NCI-H774 (cell line): ENCODE data around the gene PIGA.
A peak's percentile ranks its signal among the peaks of the same experiment; 100 is the strongest.

Experiments used
- DNase-seq: peaks from one replicate; lab custom pipeline; 2025; lab: John Stamatoyannopoulos, UW

The PIGA gene, protein sequence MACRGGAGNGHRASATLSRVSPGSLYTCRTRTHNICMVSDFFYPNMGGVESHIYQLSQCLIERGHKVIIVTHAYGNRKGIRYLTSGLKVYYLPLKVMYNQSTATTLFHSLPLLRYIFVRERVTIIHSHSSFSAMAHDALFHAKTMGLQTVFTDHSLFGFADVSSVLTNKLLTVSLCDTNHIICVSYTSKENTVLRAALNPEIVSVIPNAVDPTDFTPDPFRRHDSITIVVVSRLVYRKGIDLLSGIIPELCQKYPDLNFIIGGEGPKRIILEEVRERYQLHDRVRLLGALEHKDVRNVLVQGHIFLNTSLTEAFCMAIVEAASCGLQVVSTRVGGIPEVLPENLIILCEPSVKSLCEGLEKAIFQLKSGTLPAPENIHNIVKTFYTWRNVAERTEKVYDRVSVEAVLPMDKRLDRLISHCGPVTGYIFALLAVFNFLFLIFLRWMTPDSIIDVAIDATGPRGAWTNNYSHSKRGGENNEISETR

DNA sequence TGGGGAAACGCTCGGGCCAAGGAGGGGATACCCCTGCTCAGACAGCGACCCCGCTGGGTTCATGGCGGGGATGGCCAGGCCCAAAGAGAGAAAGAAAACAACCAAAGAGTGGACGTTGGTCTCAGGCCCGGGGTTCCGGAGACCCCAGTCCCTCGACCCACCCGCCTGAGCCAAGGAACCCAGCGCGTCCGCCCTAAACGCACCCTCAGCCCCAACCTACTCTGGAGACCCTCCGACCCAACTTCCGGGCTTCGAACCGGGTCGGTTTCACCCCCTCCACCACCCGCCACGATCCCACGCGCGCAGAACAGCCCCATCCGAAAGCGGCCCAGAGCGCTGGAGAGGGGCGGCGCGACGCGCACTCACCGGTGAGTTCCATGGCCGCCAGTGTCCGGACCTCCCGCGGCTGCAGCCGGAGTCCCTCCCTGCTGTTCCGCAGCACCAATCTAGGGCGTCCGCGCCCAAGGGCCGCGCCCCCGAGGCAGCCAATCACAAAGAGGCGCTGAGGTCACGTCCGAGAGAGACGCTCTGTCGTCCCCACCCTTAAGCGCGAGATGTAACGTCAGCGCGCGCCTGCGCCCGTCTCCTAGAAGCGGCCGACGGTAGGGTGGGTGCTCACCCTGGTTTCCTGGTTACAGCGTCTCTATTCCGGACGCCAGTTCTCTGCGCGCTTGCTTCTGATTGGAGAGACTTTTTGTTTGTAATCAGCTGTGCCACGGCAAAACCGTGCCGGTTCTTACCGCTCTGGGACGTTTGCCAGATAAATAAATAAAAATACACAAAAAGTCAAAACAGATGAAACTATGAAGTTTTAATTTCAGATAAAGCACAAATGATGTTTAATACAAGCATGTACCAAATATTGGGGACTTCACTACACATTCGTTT lies at the start of gene PIGA:
TSS of gene PIGA (minus strand) at position 389 of the 888 bp plus-strand sequence. CDS start 3,593 bp downstream, outside the sequence.
- peak; percentile 92 for DNase-seq

DNA sequence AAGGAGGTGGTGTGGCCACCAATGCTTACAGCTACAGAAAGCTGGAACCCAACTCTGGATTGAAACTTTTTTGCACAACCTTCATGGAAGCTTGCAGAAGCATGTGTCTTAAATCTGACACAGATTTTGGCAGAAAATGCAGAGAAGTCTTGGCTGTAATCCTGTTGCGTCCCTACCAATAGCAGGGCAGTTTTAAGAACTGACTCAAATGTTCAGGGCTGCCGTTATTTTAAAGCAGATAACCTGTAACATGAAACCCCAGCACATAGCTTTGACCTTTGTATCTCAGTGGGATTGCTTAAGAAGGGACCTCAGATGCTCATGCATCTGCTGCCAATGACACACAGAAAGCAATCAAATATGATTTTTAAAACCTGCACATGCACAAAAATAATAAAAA lies 49.0 kb upstream of the PIGA start, which contains the start of gene VEGFD:
TSS of gene VEGFD (minus strand) at position 110 of the 400 bp plus-strand sequence. CDS start 467 bp downstream, outside the sequence.
- no peak for DNase-seq

DNA sequence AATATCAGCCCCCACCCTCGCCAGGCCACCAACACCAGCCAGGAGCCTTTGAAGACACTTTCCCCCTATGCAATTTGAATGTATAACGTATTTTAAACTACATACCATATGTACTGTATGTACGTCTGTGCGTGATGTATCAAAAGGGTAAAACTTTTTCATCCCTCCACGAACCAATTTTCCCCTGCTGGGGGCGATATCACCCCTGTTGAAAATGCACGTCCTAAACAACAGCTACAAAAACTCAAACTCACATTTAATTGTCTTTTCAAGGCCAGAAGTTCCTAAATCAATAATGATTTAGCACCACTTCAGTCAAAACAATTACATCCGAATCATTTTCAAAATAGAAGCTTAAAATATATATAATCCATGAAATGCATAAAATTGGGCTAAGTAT lies 47.5 kb upstream of the PIGA start:
- no peak for DNase-seq

DNA sequence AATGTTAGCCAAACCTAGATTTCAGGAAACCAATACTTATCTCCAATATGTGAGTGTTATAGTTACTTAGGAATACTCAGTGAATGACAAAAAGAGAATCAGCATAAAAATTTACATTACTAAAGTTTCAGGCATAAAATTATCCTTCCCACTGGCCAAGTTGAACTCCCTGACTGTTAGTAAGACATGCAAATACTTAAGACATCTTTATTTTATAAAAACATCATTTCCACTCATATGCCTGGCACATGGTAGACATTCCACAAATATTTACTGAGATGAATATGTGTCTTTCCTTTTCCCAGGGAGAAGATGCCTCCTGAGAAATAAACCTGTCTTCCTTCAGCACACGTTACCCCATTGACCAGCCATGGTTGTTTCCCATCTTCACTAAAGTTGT lies 41.6 kb upstream of the PIGA start:
- no peak for DNase-seq

DNA sequence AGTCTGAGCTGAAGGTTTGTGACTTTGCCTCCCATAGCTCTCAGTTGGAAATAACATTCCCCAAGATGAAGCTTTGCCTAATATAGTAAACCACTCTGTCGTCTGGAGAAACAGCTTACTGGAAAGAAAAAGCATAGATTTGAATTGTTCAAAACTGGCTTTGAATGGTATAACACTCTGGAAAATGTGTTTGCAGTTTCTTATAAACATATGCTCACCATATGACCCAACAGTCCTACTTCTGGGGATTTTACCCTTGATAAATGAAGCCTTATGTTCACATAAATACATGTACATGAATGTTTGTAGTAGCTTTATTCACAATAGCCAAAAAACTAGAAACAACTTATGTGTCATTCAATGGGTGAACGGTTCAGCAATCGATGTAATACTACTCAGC lies 38.7 kb upstream of the PIGA start:
- DNase-seq, result no peak

DNA sequence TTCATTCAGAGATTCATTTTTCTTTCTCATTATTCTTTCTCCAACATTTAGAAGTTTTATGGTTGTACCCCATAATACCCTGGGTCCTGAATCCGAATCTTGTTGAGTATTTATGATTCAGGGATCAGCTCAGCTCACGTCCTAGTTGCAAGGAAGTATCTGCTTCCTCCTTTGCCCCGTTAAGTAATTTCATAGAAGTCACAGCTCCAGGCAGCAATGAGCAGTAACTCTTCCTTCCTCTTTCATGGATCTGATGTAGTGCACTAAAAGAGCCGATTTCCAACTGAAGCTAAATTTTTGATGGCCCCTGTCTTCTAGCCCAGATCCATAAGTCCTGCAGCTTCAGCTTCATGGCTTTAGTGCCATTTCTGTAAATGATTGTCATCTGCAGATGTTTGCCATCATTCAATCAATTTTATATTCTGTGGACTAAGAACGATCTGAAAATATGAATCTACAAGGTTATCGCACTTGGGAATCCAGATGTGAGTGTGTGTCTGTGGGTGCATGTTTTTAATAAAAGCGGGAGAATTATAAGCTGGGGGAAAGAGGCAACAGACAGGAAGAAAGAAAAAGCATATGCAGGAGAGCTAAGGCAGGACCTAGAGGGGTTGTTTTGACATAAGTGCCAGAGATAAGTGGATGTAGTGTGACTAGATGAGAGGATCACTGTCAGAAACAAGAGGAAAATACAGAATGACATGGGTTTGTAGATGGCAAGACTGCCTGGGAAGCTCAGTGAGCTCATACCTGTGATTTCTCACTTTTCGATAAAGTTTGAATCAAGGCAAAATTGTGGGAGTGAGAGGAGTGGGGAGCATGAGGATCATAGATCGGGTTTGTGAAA lies 31.4 kb upstream of the PIGA start:
- DNase-seq, result no peak

DNA sequence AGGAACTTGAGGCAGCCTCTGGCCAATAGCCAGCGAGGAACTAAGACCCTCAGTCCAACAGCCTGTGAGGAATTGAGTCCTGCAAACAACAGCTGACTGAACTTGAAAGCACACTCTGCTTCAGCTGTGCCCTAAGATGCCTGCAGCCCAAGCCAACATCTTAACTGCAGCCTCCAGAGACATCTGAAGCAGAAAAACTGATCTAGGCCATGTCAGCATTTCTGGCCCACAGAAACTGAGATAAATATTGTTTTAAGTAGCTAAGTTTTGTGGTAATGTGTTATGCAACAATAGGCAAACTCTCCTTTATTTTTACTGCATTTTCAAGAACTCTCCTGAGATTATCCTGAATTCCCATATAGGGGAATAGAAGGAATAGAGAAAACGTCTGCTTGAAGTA lies 24.4 kb upstream of the PIGA start:
- DNase-seq, result no peak

DNA sequence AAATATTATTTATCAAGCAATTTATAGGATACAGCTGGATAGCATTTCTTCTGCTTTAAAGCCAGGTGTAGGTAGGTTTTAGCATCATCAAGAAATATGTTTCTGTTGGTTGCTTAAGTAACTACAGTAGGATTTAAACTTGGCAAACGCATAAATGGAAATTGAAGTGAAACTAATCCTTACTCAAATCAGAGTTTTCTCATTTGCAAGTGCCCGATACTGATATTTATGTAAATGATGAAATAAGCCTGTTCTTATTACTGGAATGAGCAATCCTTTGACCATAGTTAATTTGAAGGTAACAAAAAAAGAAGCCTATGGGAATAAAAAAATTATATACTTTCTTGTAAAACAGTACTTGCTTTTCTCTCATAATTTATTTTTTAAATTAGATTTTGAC lies 23.2 kb upstream of the PIGA start:
- no peak for DNase-seq

DNA sequence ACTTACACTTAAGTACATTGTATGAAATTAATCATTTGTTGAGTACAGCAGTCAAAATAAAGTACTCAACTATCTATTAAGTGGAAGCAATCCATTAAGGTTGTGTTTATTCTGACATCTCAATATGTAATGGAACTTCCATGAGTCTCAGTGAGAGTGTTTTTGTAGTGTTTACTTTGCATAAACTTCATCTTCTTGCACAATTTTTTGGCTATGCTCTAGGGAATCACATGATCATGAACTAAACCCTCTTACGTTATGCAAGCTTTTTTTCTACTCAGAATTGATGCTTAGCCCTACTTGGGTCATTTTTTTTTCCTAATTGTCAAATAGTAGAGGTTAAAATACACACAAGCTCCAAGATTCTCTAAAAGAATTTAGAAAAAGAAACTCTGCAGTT lies 21.1 kb upstream of the PIGA start:
- DNase-seq, result no peak

DNA sequence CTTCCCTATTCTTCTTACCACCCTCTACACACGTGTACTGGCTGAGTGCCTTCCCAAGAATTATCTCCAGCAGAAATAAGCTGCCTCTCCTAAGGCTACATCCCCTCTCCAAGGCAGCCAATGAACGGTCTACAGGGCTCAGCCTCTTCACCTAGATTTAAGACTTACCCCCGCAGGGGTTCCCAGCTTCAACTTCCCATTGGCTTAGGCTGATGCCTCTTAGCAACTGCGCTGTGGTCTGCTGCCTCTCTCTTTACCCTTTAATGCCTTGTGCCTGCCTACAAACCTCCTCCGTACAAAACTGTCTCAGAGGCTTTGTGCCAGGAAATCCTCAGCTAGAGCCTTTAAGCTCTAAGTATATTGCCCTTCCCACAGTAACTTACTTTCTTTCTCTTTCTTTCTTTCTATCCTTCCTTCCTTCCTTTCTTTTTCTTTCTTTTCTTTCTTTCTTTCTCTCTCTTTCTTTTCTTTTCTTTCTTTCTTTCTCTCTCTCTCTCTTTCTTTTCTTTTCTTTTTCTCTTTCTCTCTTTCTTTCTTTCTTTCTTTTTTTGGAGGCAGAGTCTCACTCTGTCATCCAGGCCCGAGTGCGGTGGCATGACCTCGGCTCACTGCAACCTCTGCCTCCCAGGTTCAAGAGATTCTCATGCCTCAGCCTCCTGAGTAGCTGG lies 15.1 kb upstream of the PIGA start:
- DNase-seq, result no peak

DNA sequence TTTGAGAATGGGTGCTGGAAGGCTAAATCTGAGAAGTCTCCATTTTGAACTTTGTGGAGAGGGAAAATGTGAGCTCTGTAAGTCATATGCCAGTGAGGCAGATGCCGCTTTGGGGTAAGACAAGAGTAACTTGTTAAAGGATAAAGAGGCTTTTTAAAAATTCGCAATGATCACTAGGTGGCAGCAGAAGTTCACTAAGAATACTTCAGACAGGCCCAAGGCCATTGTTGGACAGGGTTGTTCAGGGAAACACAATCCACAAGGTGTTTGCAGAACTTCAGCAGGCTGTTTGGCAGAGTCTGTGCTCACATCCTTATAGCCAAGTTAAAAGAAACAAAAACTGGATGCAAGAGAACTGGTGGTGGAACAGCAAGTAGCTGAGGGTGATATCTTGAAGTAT lies 13.7 kb upstream of the PIGA start:
- peak; percentile 55 for DNase-seq

DNA sequence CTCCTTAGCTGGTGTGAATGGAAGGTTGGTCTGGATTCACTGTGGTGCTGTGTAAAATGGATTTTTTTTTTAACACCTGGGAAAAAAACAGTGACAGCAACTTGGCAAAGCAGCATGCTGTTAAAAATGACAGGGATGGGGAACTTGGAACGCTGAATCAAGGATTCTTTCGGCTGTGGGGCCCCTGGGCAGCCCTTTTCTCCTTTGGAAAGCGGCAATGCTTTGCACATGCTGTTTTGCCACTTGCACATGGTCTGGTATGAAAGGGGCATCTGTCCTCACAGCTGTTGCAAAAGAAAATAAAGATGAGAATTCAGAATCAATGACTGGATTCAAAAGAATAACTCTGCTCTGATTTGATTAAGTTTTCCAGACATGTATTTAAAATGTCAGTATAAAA lies 10.7 kb upstream of the PIGA start:
- DNase-seq, result no peak

DNA sequence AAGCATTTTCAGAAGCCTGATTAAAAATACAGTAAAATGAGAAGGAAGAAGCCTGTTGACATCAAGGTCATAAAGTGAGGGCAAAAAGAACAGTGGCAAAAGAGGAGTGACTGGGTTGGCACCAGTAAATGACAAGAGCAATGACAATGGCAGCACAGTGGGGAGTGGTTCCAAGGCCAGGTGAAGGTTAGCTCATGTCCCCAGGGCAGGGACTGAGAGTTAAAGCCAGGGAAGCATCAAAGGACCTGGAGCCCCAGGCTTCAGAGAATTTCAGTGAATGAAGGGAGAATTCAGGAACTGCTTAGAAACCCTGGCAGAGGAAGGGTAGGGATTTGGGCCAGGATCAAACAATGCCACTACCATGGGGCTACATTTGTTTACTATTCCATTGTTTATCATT lies 8.8 kb upstream of the PIGA start:
- DNase-seq, result no peak

DNA sequence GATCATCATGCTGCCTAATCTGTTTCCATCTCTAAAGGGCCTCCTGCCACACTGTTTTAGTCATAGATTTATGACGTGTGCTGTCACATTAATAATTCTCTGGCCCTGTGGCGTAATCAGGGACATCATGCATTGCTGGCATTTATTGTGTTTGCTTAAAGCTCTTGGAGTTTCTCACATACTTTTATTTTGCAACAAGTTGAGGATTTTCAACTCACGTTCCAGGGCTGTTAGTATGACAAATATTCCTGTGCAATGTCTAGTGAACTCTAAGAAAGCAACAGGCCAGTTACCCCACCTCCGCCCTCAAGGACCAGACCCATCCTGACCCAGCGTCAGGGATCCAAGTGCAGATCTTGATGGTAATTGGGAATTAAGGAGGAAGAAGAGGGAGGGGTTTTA lies 7.8 kb upstream of the PIGA start:
- no peak for DNase-seq

DNA sequence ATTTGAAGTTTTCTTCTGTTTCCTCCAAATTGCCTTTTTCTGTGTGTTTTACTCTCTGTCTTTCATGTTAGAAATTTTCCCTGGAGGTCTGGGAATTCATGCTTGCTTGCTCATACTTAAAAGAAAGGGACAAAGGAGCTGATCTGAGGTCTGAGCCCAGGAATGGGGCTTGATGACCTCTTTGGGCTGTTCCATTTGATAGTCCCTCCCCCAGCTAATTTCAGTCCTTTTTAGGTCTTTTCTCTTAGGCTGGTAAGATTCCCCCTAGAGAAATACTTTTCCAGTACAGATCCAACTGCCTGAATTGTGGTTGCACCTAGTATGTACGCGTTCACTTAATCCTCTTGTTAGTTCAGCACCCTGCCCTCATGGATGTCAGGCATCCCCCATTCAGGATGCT lies 5.5 kb upstream of the PIGA start:
- no peak for DNase-seq

DNA sequence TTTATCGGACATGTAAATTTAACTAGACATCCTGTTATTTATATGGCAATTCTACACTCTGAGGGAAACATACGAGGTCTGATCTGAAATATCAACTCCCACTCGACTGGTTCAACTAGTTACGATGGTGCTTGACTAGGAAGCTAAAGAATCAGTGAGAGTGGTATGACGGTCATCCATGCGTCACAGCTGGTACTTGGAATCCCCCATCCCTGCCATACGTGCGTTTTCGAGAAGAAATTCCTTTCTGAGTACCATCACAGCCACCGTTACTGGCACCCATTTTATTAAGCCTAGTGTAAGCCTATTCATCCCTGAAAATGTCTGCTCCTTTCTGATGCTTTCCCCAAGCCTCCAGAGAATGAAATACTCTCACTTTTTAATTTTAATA lies 695 bp upstream of the PIGA start:
- DNase-seq, result peak; percentile 2

DNA sequence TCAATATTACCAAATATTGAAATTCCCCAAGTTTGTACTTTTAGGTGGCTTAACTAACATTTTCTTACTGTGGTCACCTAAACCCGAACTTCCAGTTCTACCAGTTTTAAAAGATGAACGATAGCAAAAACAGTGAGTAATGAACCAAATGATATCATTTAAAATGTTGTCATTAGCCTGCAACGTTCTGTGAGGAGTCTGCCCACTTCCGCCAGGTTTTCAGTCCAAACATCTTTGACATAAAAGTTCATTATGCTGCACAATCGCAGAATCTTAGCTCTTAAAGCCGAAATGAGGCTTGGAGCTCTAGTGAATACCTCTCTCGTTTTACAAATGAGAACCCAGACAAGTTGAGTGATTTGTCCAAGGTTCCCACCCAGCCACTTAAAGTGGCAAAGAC lies 762 bp downstream of the PIGA start:
- no peak for DNase-seq

DNA sequence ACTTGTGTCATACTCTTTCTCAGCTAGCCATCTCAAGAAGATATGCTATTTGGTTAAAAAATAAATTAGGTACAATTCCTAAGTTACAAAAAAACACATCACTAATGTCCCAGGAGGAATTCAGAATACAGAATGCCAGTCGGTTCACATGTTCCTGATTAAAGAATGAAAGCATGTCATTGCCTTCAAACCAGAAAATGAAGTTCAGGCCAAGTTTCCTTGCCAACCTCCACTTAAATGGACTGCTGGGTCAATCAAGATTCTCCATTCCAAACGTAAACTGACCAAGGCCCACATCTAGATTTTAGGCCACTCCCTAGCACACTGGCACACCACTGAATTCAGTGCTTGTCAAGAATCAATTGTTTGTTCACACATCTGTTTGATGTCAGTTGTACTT lies 6.5 kb downstream of the PIGA start:
- DNase-seq, result no peak

DNA sequence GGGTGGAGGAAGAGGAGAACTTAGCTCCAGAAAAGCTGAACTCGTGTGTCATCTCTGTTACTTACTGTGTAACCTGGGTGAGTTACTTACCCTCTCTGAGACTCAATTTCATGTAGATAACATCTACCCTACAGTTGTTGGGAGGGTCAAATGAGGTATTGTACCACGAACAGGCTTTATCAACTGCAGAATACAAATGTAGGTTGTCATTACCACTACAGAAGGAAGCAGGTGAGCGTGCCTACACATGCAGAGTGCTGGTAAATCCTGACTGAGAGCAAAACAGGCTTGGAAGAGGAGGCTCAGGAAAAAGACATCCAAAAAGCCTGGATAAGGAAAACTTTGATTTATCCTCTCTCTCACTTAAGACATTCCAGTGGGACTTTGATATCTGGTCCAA lies 7.2 kb downstream of the PIGA start:
- DNase-seq, result no peak

DNA sequence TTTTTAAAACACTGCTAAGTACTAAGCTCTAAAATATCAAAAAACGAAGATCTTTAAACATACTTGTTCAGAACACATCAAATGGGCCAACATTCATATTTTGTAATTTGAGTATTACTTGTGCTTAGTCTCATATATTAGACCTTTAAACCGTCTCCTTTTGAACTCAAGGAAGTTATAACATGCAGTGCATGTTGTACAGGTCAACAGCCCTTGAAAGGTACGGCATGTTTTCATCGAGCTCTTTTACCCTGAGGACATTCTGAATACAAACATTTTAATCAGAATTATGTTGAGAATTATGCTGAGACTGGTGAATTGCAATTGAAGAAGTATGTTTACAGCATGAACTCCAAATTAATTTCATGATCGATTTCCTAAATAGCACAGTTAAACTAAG lies 12.9 kb downstream of the PIGA start:
- no peak for DNase-seq

DNA sequence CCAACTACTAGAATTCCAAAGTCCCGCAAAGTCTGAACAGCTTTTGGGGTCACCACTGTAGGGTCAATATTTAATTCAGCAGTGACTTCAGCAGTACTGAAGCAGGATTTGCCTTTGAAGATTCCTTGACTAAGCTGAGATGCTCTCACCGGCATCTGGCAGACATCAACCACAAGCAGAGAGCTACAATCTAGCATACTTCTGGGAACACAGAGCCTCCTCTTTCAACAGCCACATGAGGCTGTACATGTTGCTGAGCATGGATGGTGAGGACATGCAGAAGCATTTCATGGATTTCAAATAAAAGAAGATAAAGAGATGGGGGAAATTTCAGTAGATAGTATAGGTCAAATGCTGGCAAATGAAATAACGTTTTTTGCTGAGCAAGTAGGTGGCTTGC lies 13.3 kb downstream of the PIGA start:
- no peak for DNase-seq

DNA sequence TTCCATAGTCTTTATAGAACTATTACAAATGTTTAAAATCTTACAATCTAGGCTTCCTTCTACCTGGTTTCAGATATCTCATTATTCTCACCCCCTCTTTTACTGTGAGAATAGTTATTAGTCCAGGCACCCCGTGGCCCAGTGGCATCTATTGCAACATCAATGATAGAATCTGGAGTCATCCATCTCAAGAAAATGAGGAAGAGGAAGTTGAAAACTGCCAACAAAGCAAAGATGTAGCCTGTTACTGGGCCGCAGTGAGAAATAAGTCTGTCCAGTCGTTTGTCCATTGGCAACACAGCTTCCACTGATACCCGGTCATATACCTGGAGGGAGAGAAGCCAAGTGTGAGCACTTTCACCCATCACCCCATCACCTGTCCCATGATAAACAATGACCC lies 13.9 kb downstream of the PIGA start:
- DNase-seq, result no peak
